CD8-positive, alpha-beta memory T cell (primary cell): ENCODE measurements around the gene AVEN. TPM values are rescaled to one million over a fixed set of nuclear protein-coding genes. Genes with fewer than 3 reads are reported as not detected.

ENCODE experiments used
- CTCF ChIA-PET: fragments of 350-600 bp; sonication (Branson Sonifier 250); formaldehyde crosslinking; loops from one replicate; lab custom pipeline; 2021; ENCODE audit warnings: antibody characterized with exemption; lab: Charles Lee
- POLR2A ChIA-PET: fragments of 350-600 bp; sonication (Branson Sonifier 250); formaldehyde crosslinking; loops from one replicate; lab custom pipeline; 2021; ENCODE audit warnings: antibody characterized with exemption; lab: Charles Lee
- DNase-seq, 5 donors: peaks; one replicate each; pipeline versions ENCODE4 v3.0.0 to v3.0.0-alpha.2; 2020 to 2022; ENCODE audit warnings: mixed read lengths in 1 of 5
- H3K27ac ChIP-seq: one replicate; pipeline ENCODE4 v1.7.0; 2013; ENCODE audit warnings: low read depth, mild to moderate bottlenecking, low read length, moderate library complexity
- H3K27me3 ChIP-seq: 2 replicates; pipeline ENCODE4 v1.7.0; 2013; ENCODE audit warnings: low read length, mild to moderate bottlenecking; ENCODE audit not compliant: insufficient read depth, poor library complexity, severe bottlenecking
- H3K36me3 ChIP-seq: 2 replicates; pipeline ENCODE4 v1.7.0; 2013; ENCODE audit warnings: mild to moderate bottlenecking, low read length, moderate library complexity; ENCODE audit not compliant: insufficient read depth
- H3K4me1 ChIP-seq: 2 replicates; pipeline ENCODE4 v1.7.0; 2013; ENCODE audit warnings: mild to moderate bottlenecking, low read length, moderate library complexity; ENCODE audit not compliant: insufficient read depth
- H3K4me3 ChIP-seq: 2 replicates; pipeline ENCODE4 v1.7.0; 2013; ENCODE audit warnings: mild to moderate bottlenecking, low read length
- H3K9me3 ChIP-seq: 2 replicates; pipeline ENCODE4 v1.7.0; 2013; ENCODE audit warnings: mild to moderate bottlenecking, low read length
- H3K27ac Mint-ChIP-seq, 8 donors: one replicate each; pipeline ENCODE4 v1.8.0; 2020 to 2021; ENCODE audit warnings: mixed read lengths in 8 of 8, mild to moderate bottlenecking in 6 of 8, inconsistent platforms in 3 of 8, moderate library complexity in 3 of 8
- H3K27me3 Mint-ChIP-seq, 2 donors: one replicate each; pipeline ENCODE4 v1.8.0; 2020 to 2021; ENCODE audit warnings: mixed read lengths in 2 of 2, mild to moderate bottlenecking in 1 of 2, moderate library complexity in 1 of 2
- H3K36me3 Mint-ChIP-seq, 3 donors: one replicate each; pipeline ENCODE4 v1.8.0; 2020 to 2021; ENCODE audit warnings: mixed read lengths in 3 of 3, inconsistent platforms in 1 of 3, mild to moderate bottlenecking in 1 of 3
- H3K4me1 Mint-ChIP-seq, 3 donors: one replicate each; pipeline ENCODE4 v1.8.0; 2020 to 2021; ENCODE audit warnings: mixed read lengths in 3 of 3, inconsistent platforms in 1 of 3, mild to moderate bottlenecking in 1 of 3
- H3K4me3 Mint-ChIP-seq, 7 donors: one replicate each; pipeline ENCODE4 v1.8.0; 2020 to 2021; ENCODE audit warnings: mixed read lengths in 7 of 7, mild to moderate bottlenecking in 6 of 7, moderate library complexity in 4 of 7, inconsistent platforms in 2 of 7
- H3K9me3 Mint-ChIP-seq, 5 donors: one replicate each; pipeline ENCODE4 v1.8.0; 2020 to 2022; ENCODE audit warnings: mixed read lengths in 5 of 5, mild to moderate bottlenecking in 3 of 5, moderate library complexity in 2 of 5, inconsistent platforms in 1 of 5
- polyA plus RNA-seq: library from polyadenylated mRNA; unstranded; fragments of 300-500 nt; fragmentation: Illumina TruSeq; gene quantifications from one replicate; pipeline ENCODE4 v1.2.3, GENCODE V29; 2021
- total RNA-seq, 2 experiments: library from RNA; stranded (reverse); gene quantifications; one replicate each; pipeline ENCODE4 v1.2.3, GENCODE V29; 2021

AVEN gene
- total and polyA plus RNA-seq, 3 experiments from 2014 or later = 9.6 to 24.6 (median 23.0) TPM

DNA sequence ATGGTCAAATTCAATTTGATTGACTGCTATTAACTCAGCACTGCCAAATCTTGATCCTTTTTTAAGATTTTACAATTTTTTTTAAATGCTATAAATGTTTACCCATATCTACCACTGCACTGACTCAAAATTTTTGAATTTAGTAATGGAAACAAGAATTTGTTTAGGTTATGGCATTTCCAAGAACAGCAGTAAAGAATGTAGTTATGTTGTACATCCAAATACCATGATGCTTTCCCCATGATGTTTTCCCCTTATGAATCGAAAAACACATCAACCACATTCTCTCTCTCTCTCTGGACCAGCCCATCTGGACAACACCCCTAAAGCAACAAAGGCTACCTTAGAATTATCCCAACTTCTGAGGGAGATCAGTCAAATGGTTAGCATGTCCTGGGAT is 56.5 kb downstream of the AVEN start:
- no peaks in the 10 kb centered on the region for H3K4me1 ChIP-seq
- Mint-ChIP-seq H3K27me3 (no peaks in the 10 kb centered on the region), H3K36me3 (peaks cover 0 to 3% (median 0%) of the 10 kb centered on the region in 3 donors), H3K4me1 (peaks cover 0 to 8% (median 3%) of the 10 kb centered on the region in 3 donors), H3K9me3 (no peaks in the 10 kb centered on the region), H3K27ac (no peak overlapping the region), H3K4me3 (no peak overlapping the region)
- POLR2A ChIA-PET = no interaction called here
- CTCF ChIA-PET = no interaction called here
- H3K27ac ChIP-seq = no peak overlapping the region
- H3K27me3 ChIP-seq = no peaks in the 10 kb centered on the region
- no peaks in the 10 kb centered on the region for H3K9me3 ChIP-seq
- no peak overlapping the region for H3K4me3 ChIP-seq
- DNase-seq = no peak
- no peaks in the 10 kb centered on the region for H3K36me3 ChIP-seq

DNA sequence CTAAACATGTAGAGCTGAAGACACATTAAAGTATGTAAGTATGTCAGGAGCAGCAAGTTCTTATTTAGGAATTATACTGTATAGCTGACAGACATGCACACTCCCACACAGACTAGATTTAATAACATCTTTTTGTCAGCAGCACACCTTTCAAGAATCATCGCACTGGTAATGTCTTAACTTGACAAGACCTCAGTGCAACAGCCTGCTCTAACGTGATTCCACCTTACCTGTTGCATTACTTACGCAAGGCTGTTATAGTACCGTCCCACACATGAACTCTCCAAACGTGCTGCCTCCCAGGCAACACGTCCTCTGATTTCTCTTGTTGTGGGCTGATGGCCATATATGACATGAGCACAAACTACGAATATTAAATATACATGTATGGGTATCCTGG is 58.8 kb downstream of the AVEN start:
- Mint-ChIP-seq H3K36me3 (peaks cover 0 to 3% (median 0%) of the 10 kb centered on the region in 3 donors), H3K4me3 (no peak overlapping the region)

DNA sequence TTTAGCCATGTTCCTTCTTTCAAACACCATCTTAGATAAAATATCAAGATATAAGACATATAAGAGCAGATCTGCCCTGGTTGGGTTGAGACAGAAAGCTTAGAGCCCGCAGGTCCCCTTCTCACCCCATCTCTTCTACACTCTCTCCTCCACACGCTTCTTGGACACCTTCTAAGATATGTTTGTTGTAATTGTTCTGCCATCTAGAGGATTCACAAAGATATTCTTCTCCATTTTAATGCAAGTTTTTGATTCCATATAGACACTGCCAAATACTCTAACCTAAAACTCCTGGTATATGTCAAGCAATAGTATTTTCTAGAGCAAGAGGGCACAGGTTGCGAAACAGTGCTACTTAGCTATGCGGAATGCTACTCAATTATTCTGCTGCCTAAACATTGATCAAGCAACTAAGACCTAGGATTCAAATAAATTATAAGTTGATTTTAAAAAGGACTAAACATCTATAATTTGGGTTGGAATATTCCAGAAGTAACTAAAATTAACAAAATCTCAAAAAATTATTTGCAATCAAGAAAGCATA is 63.9 kb downstream of the AVEN start:
- H3K27ac Mint-ChIP-seq = no peak overlapping the region
- H3K36me3 Mint-ChIP-seq = peaks cover 0 to 3% (median 2%) of the 10 kb centered on the region in 3 donors
- H3K9me3 ChIP-seq = no peaks in the 10 kb centered on the region
- H3K27ac ChIP-seq = no peak overlapping the region
- H3K27me3 ChIP-seq = no peaks in the 10 kb centered on the region
- ChIA-PET CTCF (no interaction called here), POLR2A (no interaction called here)
- H3K27me3 Mint-ChIP-seq = no peaks in the 10 kb centered on the region
- H3K4me1 Mint-ChIP-seq = peaks cover 0 to 5% (median 3%) of the 10 kb centered on the region in 3 donors
- no peaks in the 10 kb centered on the region for H3K9me3 Mint-ChIP-seq
- no peak overlapping the region for H3K4me3 ChIP-seq
- H3K36me3 ChIP-seq = no peaks in the 10 kb centered on the region
- H3K4me1 ChIP-seq = no peaks in the 10 kb centered on the region
- DNase-seq = no peak
- no peak overlapping the region for H3K4me3 Mint-ChIP-seq

More for the DNA sequence above, 58.8 kb downstream of the AVEN start:
- Histone ChIP-seq H3K27me3 (no peaks in the 10 kb centered on the region), H3K4me1 (no peaks in the 10 kb centered on the region), H3K36me3 (no peaks in the 10 kb centered on the region), H3K9me3 (no peaks in the 10 kb centered on the region), H3K27ac (no peak overlapping the region), H3K4me3 (no peak overlapping the region)
- no peaks in the 10 kb centered on the region for H3K9me3 Mint-ChIP-seq
- no peak for DNase-seq
- H3K27ac Mint-ChIP-seq = peak overlapping the region in 1 of 8 donors; percentile 44
- ChIA-PET CTCF (no interaction called here), POLR2A (no interaction called here)
- peaks cover 0 to 8% (median 3%) of the 10 kb centered on the region in 3 donors for H3K4me1 Mint-ChIP-seq
- H3K27me3 Mint-ChIP-seq = no peaks in the 10 kb centered on the region

DNA sequence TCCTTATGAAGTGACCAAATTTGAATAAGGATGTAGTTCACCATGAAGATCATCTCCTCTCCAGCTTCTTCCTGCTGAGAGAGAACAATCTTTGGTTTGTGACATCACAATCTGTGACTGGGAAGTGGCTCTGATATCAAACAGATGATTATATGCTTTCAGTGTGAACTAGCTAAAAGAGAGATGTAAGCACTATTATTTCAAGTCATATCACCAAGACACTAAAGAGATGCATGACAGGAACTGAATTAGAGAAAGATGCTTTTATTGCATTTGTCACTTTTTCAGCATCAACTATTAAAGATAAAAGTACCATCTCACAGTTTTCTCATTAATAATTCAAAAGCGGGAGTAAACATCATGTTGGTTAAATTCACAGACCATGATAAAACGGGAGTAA is 67.2 kb downstream of the AVEN start:
- no peaks in the 10 kb centered on the region for H3K27me3 Mint-ChIP-seq
- no peak overlapping the region for H3K27ac Mint-ChIP-seq
- H3K27me3 ChIP-seq = no peaks in the 10 kb centered on the region
- H3K36me3 Mint-ChIP-seq = peaks cover 0 to 3% (median 2%) of the 10 kb centered on the region in 3 donors
- no peak overlapping the region for H3K27ac ChIP-seq
- H3K4me1 Mint-ChIP-seq = no peaks in the 10 kb centered on the region
- DNase-seq = no peak
- no peaks in the 10 kb centered on the region for H3K4me1 ChIP-seq
- ChIA-PET POLR2A (no interaction called here), CTCF (no interaction called here)
- no peak overlapping the region for H3K4me3 ChIP-seq
- no peak overlapping the region for H3K4me3 Mint-ChIP-seq
- H3K9me3 ChIP-seq = no peaks in the 10 kb centered on the region
- H3K36me3 ChIP-seq = no peaks in the 10 kb centered on the region
- no peaks in the 10 kb centered on the region for H3K9me3 Mint-ChIP-seq

DNA sequence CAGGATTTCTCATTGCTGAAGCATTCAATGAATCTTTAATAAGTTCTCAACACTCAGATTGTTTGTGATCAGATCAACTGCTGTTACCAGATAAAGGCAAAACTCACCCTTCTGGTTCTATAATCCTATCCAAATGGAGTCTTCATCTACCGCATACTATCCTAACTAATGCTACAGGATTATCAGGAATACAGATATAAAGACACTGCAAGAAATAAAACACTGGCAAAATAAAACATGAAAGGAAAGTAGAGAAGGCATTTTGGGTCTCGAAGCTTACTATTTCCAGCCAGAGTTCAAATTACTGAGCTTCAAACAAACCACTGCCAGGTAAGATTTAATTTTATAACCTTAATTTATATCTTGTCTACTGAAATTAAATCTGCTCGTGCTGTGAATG is 70.2 kb downstream of the AVEN start:
- Histone ChIP-seq H3K27ac (no peak overlapping the region), H3K9me3 (no peaks in the 10 kb centered on the region), H3K4me3 (no peak overlapping the region), H3K4me1 (no peaks in the 10 kb centered on the region), H3K27me3 (no peaks in the 10 kb centered on the region), H3K36me3 (no peaks in the 10 kb centered on the region)
- CTCF ChIA-PET = no interaction called here
- no peaks in the 10 kb centered on the region for H3K4me1 Mint-ChIP-seq
- H3K9me3 Mint-ChIP-seq = no peaks in the 10 kb centered on the region
- H3K36me3 Mint-ChIP-seq = no peaks in the 10 kb centered on the region
- DNase-seq = no peak
- H3K27ac Mint-ChIP-seq = no peak overlapping the region
- POLR2A ChIA-PET = no interaction called here
- H3K27me3 Mint-ChIP-seq = no peaks in the 10 kb centered on the region
- H3K4me3 Mint-ChIP-seq = no peak overlapping the region

DNA sequence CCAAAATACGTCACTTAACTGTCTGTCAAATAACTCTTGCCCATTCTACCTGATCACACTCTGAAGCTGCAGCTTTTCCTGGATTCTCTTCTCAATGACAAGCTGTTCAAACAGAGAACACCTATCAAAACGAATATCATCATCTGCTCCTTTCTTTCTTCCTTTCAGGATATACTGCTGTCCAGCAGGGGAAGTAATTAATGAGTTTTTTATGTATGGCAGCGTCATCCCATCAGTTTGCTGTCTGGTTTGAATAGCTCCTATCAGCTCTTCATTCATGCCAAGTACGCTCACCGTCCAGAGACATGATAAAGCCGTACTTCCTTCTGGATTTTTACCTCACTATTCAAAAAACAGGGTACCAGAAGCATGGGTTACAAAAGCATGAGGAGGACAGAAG is 70.8 kb downstream of the AVEN start, which contains the start of gene CHRM5:
Gene CHRM5 (plus strand): TSS at position 274 of the 400 bp plus-strand sequence. CDS start 94,221 bp downstream, outside the sequence.
- Histone ChIP-seq H3K36me3 (no peaks in the 10 kb centered on the region), H3K9me3 (no peaks in the 10 kb centered on the region), H3K27ac (no peak within 1 kb of the TSS), H3K4me3 (no peak within 1 kb of the TSS), H3K27me3 (no peaks in the 10 kb centered on the region), H3K4me1 (no peaks in the 10 kb centered on the region)
- Mint-ChIP-seq H3K4me3 (no peak within 1 kb of the TSS), H3K27me3 (no peaks in the 10 kb centered on the region), H3K36me3 (no peaks in the 10 kb centered on the region), H3K4me1 (no peaks in the 10 kb centered on the region), H3K27ac (no peak within 1 kb of the TSS), H3K9me3 (no peaks in the 10 kb centered on the region)
- DNase-seq = no peak
- POLR2A ChIA-PET = no interaction called here
- CTCF ChIA-PET = no interaction called here

DNA sequence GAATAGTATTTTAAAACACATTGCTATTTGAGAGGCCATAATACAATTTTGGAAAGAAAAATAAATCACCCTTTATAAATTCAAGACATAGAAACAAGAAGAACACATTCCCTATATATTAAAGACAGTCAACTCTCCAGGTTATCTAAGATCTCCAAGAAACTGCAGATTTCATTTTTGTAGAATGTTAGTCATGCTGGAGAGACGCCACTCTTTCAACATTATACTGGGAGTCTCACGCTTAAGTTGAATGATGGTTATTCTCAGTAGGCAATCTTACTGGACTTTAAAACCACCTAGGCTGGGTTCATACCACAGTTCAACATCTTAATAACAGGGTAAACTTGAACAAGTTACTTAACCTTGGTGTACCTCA is 74.4 kb downstream of the AVEN start:
- no peak for DNase-seq
- CTCF ChIA-PET = interaction anchor here (1.4 kb wide), 1 partner anchor 9 kb away, joined by 5 read pairs; no protein-coding TSS in a partner anchor
- Mint-ChIP-seq H3K9me3 (no peaks in the 10 kb centered on the region), H3K4me1 (no peaks in the 10 kb centered on the region), H3K27ac (no peak overlapping the region), H3K27me3 (no peaks in the 10 kb centered on the region), H3K4me3 (no peak overlapping the region), H3K36me3 (peaks cover 0 to 7% (median 0%) of the 10 kb centered on the region in 3 donors)
- no peak overlapping the region for H3K4me3 ChIP-seq
- H3K36me3 ChIP-seq = no peaks in the 10 kb centered on the region
- H3K27ac ChIP-seq = no peak overlapping the region
- H3K9me3 ChIP-seq = no peaks in the 10 kb centered on the region
- H3K4me1 ChIP-seq = no peaks in the 10 kb centered on the region
- POLR2A ChIA-PET = no interaction called here
- H3K27me3 ChIP-seq = no peaks in the 10 kb centered on the region

DNA sequence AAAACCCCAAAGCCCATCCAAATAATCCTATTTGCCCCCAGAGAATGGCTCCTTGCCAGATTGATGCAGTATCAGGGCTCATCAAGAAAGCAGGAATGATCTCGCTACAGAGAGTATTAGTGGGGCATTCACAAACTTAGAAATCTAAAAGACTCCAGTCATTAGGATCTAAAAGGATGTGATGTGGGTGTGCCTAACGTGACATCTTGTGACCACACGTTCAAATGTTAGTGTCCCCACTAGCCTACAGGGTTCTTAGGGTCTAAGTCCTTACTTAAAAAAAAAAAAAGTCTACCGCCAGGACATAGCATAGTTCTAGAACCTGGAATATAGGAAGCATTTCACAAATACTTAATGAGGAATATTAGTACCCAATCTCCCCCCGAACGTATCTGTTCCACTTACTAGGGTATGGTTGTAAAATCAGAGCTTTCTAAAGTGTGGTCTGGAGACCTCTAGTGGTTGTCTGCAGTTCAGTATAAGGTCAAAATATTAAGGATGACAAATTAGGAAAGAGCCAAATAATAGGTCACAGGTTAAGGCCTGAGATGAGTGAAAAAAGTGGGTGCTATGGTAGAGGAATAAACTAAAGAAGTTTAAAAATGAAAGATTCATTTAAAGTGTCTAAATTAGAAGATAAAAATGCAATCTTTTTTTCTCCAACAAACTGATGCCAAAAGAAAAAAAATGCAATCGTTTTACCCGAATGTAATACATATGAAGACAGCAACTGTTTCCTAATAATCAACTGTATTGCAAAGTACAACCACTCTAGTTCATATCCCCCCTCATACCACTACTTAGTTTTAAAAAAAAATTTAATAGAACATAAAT is 75.0 kb downstream of the AVEN start:
- CTCF ChIA-PET = interaction anchor here (1.4 kb wide), 1 partner anchor 9 kb away, joined by 5 read pairs; no protein-coding TSS in a partner anchor
- POLR2A ChIA-PET = no interaction called here

More for the DNA sequence above, 75.0 kb downstream of the AVEN start:
- H3K4me3 ChIP-seq = no peak overlapping the region
- no peak overlapping the region for H3K27ac ChIP-seq
- H3K4me1 ChIP-seq = no peaks in the 10 kb centered on the region
- H3K4me1 Mint-ChIP-seq = no peaks in the 10 kb centered on the region
- H3K36me3 Mint-ChIP-seq = peaks cover 0 to 7% (median 0%) of the 10 kb centered on the region in 3 donors
- H3K9me3 ChIP-seq = no peaks in the 10 kb centered on the region
- no peaks in the 10 kb centered on the region for H3K27me3 Mint-ChIP-seq
- no peaks in the 10 kb centered on the region for H3K9me3 Mint-ChIP-seq
- H3K27ac Mint-ChIP-seq = no peak overlapping the region
- no peaks in the 10 kb centered on the region for H3K36me3 ChIP-seq
- H3K27me3 ChIP-seq = no peaks in the 10 kb centered on the region
- H3K4me3 Mint-ChIP-seq = no peak overlapping the region
- DNase-seq = no peak
